COLO668 (cell line): Measurements from ENCODE around the gene CDK10.

ENCODE experiments used
- DNase-seq: peaks from one replicate; lab custom pipeline; 2025; ENCODE audit not compliant: unreplicated experiment; lab: John Stamatoyannopoulos, UW

CDK10 gene

DNA sequence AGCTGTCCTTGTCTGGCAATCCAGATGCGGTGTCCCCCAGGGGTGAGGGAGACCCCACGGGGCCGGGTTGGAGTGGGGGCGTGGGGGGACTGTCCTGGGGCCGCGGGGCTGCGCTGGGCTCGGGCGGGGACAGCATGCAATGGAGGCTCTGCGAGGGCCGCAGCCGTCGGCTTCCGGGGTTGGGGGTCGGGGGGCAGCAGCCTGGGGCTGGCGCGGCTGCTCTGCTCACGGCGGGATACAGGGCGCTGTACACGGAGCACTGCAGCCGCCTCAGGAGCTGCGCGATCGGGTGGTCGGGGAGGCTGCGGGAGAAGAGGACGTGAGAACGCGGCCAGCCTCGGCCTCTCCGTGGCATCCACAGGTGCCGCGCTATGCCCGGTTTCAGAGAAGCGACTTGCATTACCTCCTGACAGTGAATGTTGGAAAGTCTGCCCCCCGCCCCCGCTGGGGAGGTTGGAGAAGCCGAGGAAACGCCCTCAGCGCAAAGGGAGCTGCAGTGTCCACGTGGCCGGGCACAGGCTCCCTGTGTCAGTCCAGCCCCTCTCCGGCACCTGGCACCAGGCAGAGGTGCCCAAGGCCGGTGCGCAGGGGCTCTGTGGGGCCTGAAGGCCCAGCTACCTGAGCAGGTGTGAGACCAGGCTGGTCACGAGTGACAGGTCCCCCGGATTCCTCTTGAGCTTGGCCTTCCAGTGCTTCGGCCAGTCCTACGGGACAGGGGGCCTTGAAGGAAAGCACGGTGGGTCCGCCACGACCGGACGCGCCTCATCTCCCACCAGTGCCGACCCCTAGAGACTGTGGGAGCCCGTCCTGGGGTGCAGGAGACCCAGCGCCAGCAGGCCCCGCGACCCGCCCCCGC lies 24.4 kb downstream of the CDK10 start:
- peak; percentile 33 for DNase-seq

DNA sequence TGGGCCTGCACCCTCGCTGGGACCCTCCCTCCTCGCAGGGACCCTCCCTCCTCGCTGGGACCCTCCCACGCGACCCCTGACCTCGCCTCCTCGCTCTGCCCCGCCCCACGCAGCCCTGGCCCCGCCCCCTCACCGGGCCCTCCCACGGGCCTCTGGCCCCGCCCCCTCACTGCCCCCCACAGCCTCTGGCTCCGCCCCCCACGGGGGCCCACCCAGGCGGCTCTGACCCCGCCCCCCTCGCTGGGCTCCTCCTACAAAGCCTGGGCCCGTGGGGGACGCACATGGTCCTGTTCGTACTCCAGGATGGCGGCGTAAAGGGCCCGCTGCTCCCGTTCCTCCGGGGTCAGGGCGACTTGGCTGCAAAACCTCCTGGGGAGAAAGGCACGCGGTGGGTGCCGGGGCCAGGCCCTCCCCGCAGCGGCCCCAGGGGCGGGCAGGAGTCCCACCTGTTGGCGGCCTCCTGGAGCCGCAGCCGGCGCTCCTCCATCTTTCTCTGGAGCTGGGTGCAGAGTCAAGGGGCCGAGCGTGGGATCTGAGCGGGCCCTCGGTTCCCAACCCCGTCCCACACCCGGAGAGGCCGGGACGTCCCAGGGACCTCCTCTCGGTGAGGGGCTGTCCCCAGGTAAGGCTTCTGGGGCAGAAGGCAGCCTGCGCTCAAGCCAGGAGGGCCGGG lies 25.2 kb downstream of the CDK10 start:
- peak; percentile 62 for DNase-seq

DNA sequence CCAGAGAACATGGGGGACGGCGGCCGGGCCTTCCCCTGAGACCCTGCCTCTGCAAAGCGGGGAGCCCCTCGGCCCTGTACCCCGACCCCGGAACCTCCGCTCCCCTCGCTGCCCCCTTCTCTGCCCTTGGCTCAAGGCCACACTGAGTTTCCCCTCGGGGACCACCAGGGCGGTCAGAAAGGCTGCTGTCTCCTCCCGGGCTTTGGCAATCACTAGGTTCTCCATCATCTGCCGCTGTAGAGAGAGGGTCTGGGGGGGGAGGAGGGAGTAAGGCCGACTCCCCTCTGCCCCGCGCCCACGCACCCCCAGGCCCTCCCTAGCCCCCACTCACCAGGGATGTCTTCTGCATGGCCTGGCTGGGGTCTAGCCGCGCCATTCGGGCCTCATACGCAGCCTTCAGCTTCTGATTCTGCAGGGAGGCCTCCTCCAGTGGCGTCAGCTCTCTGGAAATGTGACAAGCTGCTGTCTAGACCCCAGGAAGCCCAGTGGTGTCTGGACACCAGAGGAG lies 25.8 kb downstream of the CDK10 start:
- no peak for DNase-seq

DNA sequence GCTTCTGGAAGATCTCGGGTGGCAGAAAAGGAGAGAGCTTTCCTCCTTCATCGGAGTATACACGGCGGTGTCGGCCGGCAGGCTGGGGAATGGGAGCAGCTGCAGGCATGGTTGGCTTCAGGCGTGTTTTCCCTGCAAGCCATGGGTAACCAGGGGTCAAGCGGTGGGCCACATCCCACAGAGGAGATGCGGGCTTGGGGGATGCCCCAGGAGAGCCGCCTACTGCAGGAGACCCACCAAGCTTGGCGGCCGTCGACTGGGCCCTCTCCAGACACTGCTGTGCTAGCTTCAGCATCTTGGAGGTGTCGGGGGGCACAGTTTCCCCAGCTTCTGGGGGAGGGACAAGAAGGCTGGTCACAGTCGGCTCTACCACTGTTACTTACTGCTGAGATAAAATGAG lies 30.0 kb downstream of the CDK10 start:
- DNase-seq, result no peak

DNA sequence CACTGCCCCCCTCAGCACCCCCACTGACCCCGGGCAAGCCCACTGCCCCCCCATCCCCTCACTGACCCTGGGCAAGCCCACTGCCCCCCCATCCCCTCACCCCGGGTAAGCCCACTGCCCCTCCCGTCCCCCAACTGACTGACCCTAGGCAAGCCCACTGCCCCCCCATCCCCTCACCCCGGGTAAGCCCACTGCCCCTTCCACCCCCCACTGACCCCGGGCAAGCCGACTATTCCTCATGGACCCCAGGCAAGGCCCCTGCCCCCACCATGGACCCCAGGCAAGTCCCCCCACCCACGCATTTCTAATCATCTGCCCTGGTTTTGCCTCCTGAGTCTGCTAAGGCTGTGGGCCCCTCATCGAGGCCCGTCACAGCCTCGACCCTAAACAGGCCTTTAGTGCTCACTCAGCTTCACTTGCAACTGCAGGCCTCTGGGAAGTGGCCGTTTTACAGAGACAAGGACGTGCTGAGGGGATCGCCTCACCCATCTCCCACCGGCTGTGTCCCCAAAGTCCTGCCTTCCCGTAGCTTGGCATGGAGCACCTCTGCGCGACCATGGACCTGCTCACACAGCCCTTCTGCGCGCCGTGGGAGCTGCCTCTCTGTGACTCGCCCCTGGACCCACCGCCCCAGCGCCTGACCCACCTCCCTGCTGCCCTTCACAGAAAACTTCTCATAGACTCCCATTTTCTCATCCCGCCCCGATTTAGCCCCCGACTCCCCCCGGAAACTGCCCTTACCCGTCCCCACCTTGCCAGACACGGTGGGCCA lies 30.6 kb downstream of the CDK10 start:
- no peak for DNase-seq

DNA sequence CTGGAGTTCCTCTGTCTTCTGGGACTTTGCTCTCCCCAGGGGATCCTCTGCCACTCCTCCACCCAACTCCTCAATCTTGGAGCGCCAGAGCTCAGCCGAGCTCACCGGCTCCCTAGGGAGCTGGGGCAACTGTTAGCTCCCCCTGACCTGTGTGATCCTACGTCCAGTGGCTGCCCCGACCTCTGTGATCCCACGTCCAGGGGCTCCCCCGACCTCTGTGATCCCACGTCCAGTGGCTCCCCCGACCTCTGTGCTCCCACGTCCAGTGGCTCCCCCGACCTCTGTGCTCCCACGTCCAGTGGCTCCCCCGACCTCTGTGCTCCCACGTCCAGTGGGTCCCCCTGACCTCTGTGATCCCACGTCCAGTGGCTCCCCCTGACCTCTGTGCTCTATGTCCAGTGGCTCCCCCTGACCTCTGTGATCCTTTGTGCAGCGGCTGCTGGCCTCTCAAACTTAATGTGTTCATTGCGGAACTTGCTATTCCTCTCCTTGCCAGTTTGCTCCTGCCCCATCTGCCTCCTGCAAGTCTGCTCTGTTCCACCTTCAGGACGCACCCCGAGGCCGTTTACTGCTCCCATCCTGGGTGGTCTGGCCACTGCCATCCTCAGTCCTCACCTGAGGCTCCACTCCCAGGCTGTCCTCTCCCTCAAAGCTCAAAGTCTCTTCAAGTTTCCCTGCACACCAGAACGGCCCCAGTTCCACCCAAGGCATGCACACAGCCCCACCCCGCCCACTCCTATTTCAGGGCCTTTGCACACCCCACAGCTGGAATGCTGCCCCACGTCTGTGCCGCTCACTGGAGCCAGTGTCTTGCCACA lies 31.4 kb downstream of the CDK10 start:
- no peak for DNase-seq

DNA sequence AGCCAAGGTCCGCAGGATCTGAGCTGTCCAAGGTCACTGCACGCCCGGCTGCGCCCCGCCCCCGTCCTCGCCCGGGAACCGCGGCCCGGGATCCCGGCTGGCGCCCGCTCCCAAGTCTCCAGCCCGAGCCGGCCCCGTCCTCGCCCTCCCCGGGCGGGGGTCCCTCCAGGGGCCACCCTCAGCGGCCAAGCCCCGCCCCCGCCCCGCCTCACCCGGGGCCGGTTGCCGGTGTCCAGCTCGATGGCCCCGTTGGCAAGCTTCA lies 34.0 kb downstream of the CDK10 start:
- peak; percentile 59 for DNase-seq

DNA sequence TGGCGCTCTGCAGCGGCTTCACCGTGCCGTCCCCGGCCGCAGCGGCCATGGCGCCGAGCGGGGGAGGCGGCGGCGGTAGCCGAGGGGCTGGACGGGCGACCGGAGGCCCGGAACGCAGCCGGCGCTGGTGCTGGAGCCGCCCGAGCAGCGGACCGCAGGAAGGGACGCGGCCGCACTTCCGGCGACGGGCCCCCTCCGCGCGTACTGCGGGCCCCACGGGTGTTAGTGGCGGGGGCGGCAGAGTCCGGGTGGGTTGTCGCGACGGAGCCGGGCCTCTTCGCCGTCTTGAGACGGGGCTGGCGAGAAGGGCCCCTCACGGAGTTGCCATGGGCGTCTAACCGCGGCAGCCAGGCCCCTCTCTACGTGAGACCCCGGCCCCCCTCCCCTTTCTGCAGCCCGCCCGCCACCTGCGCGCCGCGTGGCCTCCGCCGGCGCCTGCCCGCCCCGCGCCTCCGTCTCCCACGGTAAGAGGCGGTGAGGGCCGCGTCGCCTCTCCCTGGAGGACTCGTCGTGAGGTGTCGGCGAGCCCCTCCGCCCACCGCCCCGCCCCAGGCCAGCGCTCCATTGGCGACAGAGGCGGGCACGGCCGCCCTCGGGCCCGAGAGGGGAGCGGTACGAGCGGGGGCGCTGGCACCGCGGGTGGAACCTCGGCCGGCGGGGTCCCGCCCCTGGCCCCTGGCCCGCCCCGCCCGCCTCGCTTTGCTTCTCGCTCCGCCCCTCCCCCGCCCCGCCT lies 34.5 kb downstream of the CDK10 start, which contains the start of the genes VPS9D1 and ZNF276:
Gene VPS9D1 (minus strand): TSS at position 86 of the 733 bp plus-strand sequence. CDS start 37 bp downstream, at position 49.
Gene ZNF276 (plus strand): TSS at position 725 of the 733 bp plus-strand sequence. CDS start 104 bp downstream, outside the sequence.
- DNase-seq, result peak; percentile 89

DNA sequence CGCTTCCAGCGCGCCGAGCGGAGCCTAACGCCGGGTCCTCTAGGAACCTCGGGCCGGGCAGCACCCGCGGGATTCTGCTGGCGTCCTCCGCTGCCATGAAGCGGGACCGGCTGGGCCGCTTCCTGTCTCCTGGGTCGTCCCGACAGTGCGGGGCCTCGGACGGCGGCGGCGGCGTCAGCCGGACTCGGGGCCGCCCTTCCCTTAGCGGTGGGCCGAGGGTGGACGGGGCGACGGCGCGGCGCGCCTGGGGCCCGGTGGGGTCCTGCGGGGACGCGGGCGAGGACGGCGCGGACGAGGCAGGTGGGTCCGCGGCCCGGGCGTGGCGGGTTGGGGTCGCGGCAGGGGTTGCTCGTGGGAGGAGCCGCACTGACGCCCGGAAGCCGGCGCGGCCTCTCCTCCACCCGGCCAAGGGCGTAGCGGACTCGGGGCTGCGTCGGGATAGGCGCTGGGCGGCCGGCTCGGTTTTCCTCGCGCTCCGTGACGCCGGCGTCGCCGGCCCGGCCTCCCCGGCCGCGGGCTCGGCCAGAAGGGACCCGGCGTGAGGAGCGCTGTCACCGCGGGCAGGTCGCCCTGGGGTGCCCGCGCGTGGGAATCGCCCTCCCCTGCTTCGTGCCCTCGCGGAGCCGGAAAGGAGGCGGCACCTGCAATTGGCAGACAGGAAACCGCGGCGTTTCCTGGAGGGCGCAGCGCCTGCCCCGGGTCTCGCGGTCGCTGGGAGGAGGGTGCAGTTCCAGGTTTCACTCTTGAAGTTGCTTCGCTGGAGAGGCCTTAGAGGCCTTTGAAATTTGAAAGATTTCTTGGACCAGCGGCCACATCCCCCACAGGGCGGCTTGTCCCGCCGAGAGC lies 35.3 kb downstream of the CDK10 start:
- DNase-seq, result peak; percentile 73

DNA sequence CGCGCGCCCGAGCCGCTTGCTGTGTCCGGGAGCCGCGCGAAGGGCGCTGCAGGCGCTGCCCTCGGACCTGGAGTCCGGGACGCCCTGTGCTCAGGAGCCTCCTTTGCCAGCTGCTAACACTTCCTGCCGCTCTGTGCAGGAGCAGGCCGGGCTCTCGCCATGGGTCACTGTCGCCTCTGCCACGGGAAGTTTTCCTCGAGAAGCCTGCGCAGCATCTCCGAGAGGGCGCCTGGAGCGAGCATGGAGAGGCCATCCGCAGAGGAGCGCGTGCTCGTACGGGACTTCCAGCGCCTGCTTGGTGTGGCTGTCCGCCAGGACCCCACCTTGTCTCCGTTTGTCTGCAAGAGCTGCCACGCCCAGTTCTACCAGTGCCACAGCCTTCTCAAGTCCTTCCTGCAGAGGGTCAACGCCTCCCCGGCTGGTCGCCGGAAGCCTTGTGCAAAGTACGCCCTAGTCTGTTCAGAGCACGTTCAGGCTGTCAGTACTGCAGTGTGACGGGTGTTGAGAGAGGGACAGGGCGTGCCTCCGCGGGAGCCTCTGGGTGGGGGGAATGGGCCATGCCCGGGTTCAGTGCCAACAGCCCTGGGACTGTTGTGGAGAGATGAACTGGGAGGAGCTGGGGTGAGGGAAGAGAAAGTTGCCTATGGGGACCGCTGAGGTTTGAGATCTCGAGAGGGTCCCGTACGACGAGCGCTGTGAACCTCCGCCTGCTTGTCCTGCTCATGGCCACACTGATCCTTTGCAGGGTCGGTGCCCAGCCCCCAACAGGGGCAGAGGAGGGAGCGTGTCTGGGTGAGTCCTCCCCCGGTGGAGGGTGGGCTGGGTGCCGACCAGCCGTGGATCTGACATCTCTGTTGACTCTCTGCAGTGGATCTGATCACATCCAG lies 36.1 kb downstream of the CDK10 start:
- peak; percentile 54 for DNase-seq

DNA sequence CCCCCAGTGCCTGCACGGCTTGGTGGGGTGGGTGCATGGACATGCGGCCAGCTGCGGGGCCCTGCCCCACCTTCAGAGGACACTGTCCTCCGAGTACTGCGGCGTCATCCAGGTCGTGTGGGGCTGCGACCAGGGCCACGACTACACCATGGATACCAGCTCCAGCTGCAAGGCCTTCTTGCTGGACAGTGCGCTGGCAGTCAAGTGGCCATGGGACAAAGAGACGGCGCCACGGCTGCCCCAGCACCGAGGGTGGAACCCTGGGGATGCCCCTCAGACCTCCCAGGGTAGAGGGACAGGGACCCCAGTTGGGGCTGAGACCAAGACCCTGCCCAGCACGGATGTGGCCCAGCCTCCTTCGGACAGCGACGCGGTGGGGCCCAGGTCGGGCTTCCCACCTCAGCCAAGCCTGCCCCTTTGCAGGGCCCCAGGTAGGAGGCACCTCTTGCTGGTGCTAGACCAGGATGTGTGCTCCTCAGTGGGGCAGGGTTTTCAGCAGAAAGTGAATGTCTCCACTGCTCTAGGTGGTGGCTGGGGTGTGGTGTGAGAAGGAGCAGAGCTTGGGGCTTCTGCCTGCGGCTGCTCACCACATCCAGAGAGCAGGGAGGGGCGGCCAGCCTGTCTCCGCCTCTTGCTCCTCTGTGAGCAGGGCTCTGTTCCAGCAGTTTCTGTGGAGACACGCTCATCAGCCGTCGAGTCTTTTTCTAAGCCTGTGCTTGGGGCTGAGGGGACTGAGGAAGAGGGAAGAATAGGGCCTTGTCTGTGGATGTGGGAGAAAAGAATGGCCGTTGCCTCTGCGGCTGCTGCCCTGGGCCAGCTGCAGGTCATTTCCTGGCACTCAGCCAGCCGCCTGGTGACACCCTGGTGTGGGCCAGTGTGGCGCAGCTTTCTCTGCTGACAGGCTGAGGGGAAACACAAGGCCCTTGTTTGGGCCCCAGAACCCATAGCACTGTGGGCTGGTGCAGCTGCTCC lies 37.1 kb downstream of the CDK10 start:
- peak; percentile 67 for DNase-seq

DNA sequence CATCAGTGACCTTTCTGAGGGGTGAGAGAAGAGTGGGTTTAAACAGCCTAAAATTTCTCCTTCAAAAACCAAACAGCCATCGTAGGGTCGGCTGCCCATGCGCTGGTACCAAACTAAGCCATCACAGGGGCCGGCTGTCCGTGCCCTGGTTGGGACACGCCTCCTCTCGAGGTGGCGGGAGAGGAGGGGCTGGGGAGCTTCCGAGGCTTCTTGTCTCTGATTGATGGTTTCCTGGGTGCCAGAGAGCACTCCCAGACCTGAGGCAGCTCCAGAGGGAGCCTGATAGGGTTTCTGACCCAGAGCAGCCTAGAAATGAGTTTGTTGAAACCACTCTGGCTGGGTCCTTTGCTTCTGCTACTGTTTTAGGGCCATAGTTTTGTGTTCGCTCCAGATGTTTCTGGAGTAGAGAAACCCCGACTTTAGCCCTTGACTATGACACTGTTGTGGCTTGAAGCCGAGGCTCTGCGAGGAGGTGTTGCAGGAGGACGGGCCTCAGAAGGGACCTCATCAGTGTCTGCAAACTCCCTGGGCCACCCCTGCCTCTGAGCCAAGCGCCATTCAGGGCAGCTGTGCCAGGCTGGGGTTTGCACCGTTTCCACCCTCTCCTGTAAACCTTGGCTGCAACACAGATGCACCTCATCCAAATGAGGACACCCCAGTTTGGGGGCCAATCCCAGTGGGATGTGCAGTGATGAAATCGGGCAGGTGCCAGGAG lies 41.1 kb downstream of the CDK10 start:
- no peak for DNase-seq

DNA sequence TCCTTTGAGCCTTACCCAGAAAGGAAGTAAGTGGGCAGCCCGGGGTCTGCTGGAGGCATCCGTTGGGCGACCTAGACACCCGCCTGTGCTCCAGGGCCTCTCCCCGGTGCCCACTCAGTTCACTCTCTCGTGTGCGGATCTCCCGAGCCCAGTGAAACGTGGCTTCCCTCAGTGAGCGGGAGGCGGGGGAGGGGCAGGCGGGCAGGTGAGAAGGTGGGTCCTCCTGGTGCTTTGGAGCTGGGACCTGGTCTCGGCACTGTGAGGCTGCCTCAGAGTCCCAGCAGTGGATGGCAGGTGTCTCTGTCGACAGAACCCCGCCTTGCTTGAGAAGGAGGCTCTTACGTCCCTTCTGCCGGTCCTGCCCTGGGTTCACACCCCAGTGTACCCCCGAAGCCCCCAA lies 42.8 kb downstream of the CDK10 start:
- no peak for DNase-seq

DNA sequence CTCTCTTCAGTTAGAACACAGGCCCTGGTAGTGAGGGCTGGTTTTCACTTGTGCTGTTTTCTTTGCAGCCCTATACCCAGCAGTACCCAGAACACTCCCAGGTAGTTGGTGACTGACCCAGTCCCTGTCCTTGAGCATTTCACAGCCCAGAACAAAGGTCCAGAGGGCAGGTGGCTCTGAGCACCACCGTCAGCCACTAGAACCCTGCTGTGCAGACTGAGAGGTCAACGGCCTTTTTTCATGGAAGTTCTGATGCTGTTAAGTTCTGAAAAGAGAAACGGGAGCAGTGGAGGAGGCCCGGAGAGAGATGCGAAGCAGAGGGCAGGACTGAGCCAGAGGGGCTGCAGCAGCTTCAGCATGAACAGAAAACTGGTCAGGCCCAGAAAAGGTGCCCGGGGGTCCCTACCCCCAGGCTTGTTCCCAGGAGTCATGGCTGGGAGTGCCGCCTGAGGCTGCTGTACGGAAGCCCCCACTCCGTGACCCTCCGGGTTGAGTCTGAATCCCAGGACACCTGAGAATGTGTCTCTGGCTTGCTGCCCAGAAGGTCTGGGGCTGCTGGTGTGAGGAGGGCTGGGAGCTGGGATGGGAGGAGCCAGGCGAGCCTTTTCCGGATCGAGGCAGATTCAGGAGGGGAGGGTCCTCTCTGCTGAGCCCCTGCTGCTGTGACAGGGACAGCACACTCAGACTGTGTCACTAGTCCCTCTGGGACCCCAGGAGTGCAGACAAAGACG lies 43.5 kb downstream of the CDK10 start:
- DNase-seq, result no peak

DNA sequence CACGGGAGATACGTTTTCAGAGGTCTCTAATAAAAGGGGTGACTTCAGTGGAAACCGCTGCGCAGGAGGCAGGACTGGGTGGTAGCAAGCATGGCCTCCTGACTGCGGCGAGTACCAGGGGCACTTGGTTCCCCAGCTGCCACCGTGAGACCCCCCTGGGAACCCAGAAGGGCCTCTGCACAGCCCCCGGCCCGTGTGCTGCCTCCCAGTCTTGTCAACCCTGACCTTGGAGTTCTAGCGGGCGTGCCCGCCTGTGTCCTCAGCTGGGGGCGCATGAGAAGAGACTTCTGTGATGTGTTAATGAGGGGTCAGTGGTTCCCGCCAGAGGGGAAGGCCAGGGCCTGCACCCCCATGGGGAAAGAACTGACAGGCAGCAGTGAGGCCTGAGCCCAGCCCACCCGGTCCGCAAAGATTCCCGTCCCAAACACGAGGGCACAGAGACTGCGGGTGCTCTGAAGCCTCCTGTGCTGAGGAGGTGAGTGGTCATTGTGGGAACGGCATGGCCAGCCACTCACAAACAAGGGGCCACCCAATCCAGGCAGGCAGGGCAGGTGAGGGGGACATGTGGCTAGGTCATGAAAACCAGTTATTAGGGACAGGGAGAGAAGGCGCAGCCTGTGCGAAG lies 44.2 kb downstream of the CDK10 start:
- no peak for DNase-seq
